Caco-2 (cell line): ENCODE data around the gene FTSJ1. TPM values are rescaled to one million over a fixed set of nuclear protein-coding genes. Genes with fewer than 3 reads are reported as not detected.

Experiments used
- BruUV-seq: library from RNA; stranded (reverse); fragments of 400-500 nt; replicated peaks from 2 replicates; lab custom pipeline; 2021; lab: Mats Ljungman, UMichigan
- CTCF ChIA-PET: fragments of 300-600 bp; sonication (Branson Sonifier 250); formaldehyde crosslinking; loops from one replicate; lab custom pipeline; 2022; ENCODE audit warnings: antibody characterized with exemption; lab: Charles Lee
- POLR2A ChIA-PET: fragments of 300-600 bp; sonication (Branson Sonifier 250); formaldehyde crosslinking; loops from one replicate; lab custom pipeline; 2022; ENCODE audit warnings: antibody characterized with exemption; lab: Charles Lee
- DNase-seq, 2 experiments: peaks; one replicate each; pipeline versions ENCODE4 v3.0.0 to v3.0.0-alpha.2; 2020 to 2022
- H3K27me3 ChIP-seq: replicated peaks from 2 replicates; pipeline ENCODE4 v1.6.0; 2011; ENCODE audit warnings: low read length; ENCODE audit not compliant: control insufficient read depth, insufficient read depth
- H3K36me3 ChIP-seq: 2 replicates; pipeline ENCODE4 v1.5.1; 2011; ENCODE audit warnings: low read length; ENCODE audit not compliant: control insufficient read depth, insufficient read depth
- H3K4me1 ChIP-seq: fragments of 250-450 bp; sonication (Bioruptor Pico); 2 replicates; pipeline ENCODE4 v1.5.1; 2020; ENCODE audit warnings: mild to moderate bottlenecking
- H3K4me3 ChIP-seq: 2 replicates; pipeline ENCODE4 v1.5.1; 2011; ENCODE audit warnings: low read depth, mild to moderate bottlenecking, control low read depth, low read length
- H3K9me3 ChIP-seq: fragments of 250-450 bp; sonication (Bioruptor Pico); 2 replicates; pipeline ENCODE4 v1.5.1; 2020; ENCODE audit warnings: mild to moderate bottlenecking, moderate library complexity
- H3K27ac Mint-ChIP-seq: one replicate; pipeline ENCODE4 v1.8.0; 2022; ENCODE audit warnings: mixed read lengths; ENCODE audit not compliant: unreplicated experiment
- H3K27me3 Mint-ChIP-seq: one replicate; pipeline ENCODE4 v1.8.0; 2022; ENCODE audit warnings: mixed read lengths; ENCODE audit not compliant: insufficient read depth, unreplicated experiment
- H3K36me3 Mint-ChIP-seq: one replicate; pipeline ENCODE4 v1.8.0; 2022; ENCODE audit warnings: mild to moderate bottlenecking, mixed read lengths; ENCODE audit not compliant: insufficient read depth, unreplicated experiment
- H3K4me1 Mint-ChIP-seq: one replicate; pipeline ENCODE4 v1.8.0; 2022; ENCODE audit warnings: low read depth, mixed read lengths; ENCODE audit not compliant: unreplicated experiment
- H3K4me3 Mint-ChIP-seq: one replicate; pipeline ENCODE4 v1.8.0; 2022; ENCODE audit warnings: mild to moderate bottlenecking, moderate library complexity, mixed read lengths; ENCODE audit not compliant: unreplicated experiment
- H3K9me3 Mint-ChIP-seq: one replicate; pipeline ENCODE4 v1.8.0; 2022; ENCODE audit warnings: mixed read lengths; ENCODE audit not compliant: unreplicated experiment
- intact Hi-C: fragments of 100-400 bp; cut with micrococcal nuclease; formaldehyde crosslinking; loops from one replicate; pipeline ENCODE4 v1.10.0; 2022; ENCODE audit not compliant: unreplicated experiment
- total RNA-seq: library from RNA; stranded (reverse); gene quantifications from 2 replicates; pipeline ENCODE4 v1.2.3, GENCODE V29; 2022
- TF ChIP-seq, protein P1 (sequence below), 2 experiments: fragments of 200-600 bp in 1 of 2; IDR thresholded peaks; 1 replicate in 1 of 2; 2 replicates in 1 of 2; pipeline versions ENCODE4 v1.5.1 to v1.8.0; 2011 to 2022; ENCODE audit warnings: antibody characterized with exemption in 1 of 2, control low read depth in 1 of 2, inconsistent platforms in 1 of 2, low read depth in 1 of 2, low read length in 1 of 2, mild to moderate bottlenecking in 1 of 2, moderate library complexity in 1 of 2; ENCODE audit not compliant: insufficient read depth in 1 of 2, severe bottlenecking in 1 of 2, unreplicated experiment in 1 of 2

Gene FTSJ1
- total RNA-seq, 1 experiment from 2014 or later = 41.1 TPM

DNA sequence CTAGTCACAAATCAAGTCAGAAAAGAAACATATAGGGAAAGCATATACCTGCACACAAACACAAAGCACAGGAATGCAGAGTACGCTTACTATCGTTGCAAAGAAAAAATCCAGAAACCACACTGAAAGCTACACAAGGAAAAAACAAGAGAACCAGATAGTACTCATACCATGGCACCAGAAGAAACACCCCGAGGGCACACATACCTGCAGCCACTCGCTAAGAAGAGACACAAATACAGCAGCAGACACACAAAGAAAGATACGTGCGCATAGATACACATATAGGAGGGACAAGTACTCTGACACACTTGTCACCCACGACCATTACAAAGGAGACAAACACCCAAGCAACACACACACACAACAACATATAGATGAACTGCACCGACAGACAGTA is 4.5 kb upstream of the FTSJ1 start:
- peak overlapping the region; percentile 6 for H3K27ac Mint-ChIP-seq

DNA sequence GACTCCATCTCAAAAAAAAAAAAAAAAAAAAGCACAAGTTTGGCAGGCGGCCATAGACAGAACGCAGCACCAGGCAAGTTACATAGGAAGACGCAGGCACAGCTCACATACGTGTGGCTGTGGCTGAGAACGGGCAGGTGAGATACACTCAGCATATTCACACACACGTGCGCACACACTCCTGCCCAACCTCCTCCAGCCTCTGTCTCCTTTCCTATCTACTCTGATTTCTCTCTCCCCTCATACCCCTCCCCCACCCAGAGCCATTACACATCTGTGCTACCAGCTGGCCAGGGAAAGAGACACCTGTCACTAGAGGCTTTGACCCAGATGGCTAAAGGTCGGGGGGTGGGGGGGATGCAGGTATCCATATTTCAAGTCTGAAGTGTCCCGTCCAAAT is 3.8 kb upstream of the FTSJ1 start:
- POLR2A ChIA-PET = no interaction called here
- BruUV-seq = no TSS peak

More for the DNA sequence above, 4.5 kb upstream of the FTSJ1 start:
- Histone ChIP-seq H3K27me3 (no peaks in the 10 kb centered on the region), H3K9me3 (no peaks in the 10 kb centered on the region), H3K4me3 (no peak overlapping the region), H3K4me1 (peaks cover 7% of the 10 kb centered on the region), H3K36me3 (no peaks in the 10 kb centered on the region)
- CTCF ChIA-PET = no interaction called here
- peaks cover 21% of the 10 kb centered on the region for H3K4me1 Mint-ChIP-seq
- no peak for DNase-seq
- H3K4me3 Mint-ChIP-seq = no peak overlapping the region
- TF ChIP-seq, protein P1, sequence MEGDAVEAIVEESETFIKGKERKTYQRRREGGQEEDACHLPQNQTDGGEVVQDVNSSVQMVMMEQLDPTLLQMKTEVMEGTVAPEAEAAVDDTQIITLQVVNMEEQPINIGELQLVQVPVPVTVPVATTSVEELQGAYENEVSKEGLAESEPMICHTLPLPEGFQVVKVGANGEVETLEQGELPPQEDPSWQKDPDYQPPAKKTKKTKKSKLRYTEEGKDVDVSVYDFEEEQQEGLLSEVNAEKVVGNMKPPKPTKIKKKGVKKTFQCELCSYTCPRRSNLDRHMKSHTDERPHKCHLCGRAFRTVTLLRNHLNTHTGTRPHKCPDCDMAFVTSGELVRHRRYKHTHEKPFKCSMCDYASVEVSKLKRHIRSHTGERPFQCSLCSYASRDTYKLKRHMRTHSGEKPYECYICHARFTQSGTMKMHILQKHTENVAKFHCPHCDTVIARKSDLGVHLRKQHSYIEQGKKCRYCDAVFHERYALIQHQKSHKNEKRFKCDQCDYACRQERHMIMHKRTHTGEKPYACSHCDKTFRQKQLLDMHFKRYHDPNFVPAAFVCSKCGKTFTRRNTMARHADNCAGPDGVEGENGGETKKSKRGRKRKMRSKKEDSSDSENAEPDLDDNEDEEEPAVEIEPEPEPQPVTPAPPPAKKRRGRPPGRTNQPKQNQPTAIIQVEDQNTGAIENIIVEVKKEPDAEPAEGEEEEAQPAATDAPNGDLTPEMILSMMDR (IDR thresholded peaks at IDR 0.05; ENCODE audit: insufficient read depth in 1 of 2, low read depth in 1 of 2, low read length in 1 of 2, severe bottlenecking in 1 of 2, unreplicated experiment in 1 of 2) = no peak
- no TSS peak for BruUV-seq
- no peaks in the 10 kb centered on the region for H3K27me3 Mint-ChIP-seq
- peaks cover 5% of the 10 kb centered on the region for H3K36me3 Mint-ChIP-seq
- intact Hi-C loops = no loop called here
- no peaks in the 10 kb centered on the region for H3K9me3 Mint-ChIP-seq
- POLR2A ChIA-PET = no interaction called here

DNA sequence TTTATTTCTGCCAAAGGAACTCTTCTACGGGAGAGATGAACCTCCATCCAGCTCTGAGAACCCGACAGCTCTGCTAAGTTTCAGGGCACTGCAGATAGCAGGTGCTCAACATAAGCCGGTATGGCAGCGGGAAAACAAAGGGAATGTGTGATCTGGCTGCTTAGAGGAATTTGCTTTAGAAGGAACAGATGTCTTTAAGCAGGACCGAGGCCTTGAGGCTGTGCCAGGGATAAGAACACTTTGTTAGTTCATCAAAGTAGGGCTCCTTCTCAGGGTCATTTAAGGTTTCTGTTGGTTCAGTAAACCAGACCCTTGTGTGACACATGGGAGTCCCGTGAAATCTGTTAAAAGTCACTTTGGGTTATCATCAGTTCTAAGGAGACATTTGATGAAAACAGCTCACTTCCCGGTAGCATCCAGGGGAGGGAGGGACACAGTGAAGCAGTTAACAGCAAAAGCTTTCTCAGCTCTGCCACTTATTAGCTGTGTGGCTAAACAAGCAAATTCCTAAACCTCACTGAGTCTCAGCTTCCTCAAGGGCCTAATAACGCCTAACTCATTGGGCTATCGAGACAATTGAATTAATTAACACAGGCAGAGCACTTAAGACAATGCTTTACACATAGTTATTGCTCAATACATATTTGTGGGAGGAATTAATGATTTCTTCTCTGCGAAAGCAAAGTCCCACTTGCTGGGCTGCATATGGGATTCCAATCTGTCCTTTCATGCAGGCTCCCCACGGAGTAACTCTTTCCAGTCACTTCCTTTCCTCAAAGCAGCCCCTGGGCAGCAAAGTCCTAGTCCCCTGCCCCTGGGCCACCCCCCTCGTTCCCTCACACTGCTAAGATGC is 2.9 kb upstream of the FTSJ1 start:
- intact Hi-C loops = no loop called here
- BruUV-seq = no TSS peak

More for the DNA sequence above, 3.8 kb upstream of the FTSJ1 start:
- intact Hi-C loops = no loop called here
- no peaks in the 10 kb centered on the region for H3K27me3 ChIP-seq
- H3K4me3 Mint-ChIP-seq = no peak overlapping the region
- peaks cover 29% of the 10 kb centered on the region for H3K4me1 Mint-ChIP-seq
- H3K9me3 ChIP-seq = no peaks in the 10 kb centered on the region
- DNase-seq = no peak
- no peaks in the 10 kb centered on the region for H3K36me3 ChIP-seq
- no peak overlapping the region for H3K27ac Mint-ChIP-seq
- H3K36me3 Mint-ChIP-seq = peaks cover 6% of the 10 kb centered on the region
- TF ChIP-seq, protein P1 (IDR thresholded peaks at IDR 0.05; ENCODE audit: insufficient read depth in 1 of 2, low read depth in 1 of 2, low read length in 1 of 2, severe bottlenecking in 1 of 2, unreplicated experiment in 1 of 2) = no peak
- no peaks in the 10 kb centered on the region for H3K9me3 Mint-ChIP-seq
- H3K27me3 Mint-ChIP-seq = no peaks in the 10 kb centered on the region
- H3K4me1 ChIP-seq = peaks cover 7% of the 10 kb centered on the region
- H3K4me3 ChIP-seq = no peak overlapping the region
- CTCF ChIA-PET = interaction anchor here (0.6 kb wide), 1 partner anchor 169 kb away, joined by 4 read pairs; no protein-coding TSS in a partner anchor

More for the DNA sequence above, 2.9 kb upstream of the FTSJ1 start:
- H3K36me3 ChIP-seq = no peaks in the 10 kb centered on the region
- Mint-ChIP-seq H3K27ac (no peak overlapping the region), H3K36me3 (peaks cover 10% of the 10 kb centered on the region), H3K4me1 (peaks cover 34% of the 10 kb centered on the region), H3K27me3 (no peaks in the 10 kb centered on the region), H3K9me3 (no peaks in the 10 kb centered on the region), H3K4me3 (no peak overlapping the region)
- H3K9me3 ChIP-seq = no peaks in the 10 kb centered on the region
- H3K27me3 ChIP-seq = no peaks in the 10 kb centered on the region
- POLR2A ChIA-PET = no interaction called here
- CTCF ChIA-PET = interaction anchor here (1.8 kb wide), 1 partner anchor 67 kb away, joined by 10 read pairs; the partner anchor contains the start of gene TBC1D25
- TF ChIP-seq, protein P1 (IDR thresholded peaks at IDR 0.05; ENCODE audit: insufficient read depth in 1 of 2, low read depth in 1 of 2, low read length in 1 of 2, severe bottlenecking in 1 of 2, unreplicated experiment in 1 of 2) = no peak
- DNase-seq = no peak
- no peak overlapping the region for H3K4me3 ChIP-seq
- H3K4me1 ChIP-seq = peaks cover 7% of the 10 kb centered on the region
